ENCODE measurements around the gene KCNIP1.

The KCNIP1 gene

DNA sequence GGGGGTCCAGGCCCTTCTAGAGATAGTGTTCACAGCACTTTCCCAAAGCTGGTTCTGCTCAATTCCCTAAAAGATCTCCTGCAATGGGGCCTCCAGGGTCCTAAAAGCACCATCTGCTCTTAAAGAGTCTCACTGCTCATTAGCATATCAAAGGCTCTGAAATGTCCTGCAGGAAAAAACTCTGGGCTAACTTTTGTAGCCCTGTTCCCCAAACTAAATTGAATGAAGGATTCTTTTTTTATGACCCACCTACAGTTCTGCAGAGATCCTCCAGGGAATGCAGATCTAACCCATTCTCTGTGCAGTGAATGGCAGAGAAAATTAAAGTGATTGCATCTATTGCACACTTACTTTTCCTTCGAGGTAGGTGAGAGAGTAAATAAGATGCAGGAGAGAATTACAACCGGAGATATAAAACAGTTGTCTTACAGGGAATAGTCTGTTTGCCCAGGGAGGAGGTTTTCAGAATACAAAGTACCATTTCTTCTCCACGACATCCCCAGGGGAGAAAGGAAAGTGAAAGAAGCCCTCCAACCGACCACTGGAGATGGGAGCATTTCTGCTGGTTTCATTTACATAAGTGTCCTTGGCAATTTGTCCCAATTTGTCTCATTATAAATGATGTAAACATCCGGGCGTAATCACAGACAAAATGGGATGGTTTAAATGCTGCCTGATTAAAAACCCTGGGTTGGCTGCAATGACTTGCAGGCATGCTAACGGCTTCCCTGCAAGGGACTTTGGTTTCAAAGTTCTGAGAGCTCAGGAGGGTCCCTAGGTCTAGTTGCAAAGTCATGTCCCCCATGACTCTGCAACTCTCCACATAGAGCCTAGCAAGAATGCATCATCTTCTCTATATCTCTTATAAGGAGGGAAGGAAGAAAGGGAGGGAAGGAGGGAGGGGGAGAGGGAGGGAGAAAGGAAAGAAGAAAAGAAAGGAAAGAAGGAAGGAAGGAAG lies 114.0 kb downstream of the KCNIP1 start:
- no peak overlapping the region for H3K4me3 ChIP-seq (ENCODE audit: low read depth, low read length)
- DNase-seq (ENCODE audit: low read depth) = no peak

DNA sequence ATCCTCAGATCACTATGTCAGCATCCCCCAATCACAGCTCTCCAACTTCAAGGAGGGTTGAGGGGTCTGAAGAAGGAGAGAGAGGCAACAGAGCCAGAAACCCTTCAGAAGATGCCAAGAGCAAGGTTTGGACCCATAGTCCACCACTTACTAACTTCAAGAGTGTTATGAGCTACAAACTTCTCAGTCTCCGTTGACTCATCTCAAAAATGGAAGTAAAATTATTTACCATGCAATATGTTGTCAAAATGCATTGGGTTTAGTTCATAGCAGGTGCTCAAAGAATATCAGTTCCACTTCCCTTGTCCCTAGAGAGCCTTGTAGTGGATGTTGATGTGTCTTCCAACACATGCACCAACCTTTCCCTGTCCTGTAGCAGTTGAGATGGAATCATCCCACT lies 116.0 kb downstream of the KCNIP1 start:
- DNase-seq (ENCODE audit: low read depth) = no peak
- H3K4me3 ChIP-seq (ENCODE audit: low read depth, low read length) = no peak overlapping the region

DNA sequence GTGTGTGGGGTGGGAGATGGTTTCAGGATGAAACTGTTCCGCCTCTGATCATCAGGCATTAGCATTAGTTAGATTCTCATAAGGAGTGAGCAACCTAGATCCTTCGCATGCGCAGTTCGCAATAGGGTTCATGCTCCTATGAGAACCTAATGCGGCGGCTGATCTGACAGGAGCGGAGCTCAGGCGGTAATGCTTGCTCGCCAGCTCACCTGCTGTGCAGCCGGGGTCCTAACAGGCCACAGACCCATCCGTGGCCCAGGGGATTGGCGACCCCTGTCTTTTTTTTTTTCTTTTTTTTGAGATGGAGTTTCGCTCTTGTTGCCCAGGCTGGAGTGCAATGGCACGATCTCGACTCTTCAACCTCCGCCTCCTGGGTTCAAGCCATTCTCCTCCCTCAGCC lies 119.1 kb downstream of the KCNIP1 start:
- H3K4me3 ChIP-seq (ENCODE audit: low read depth, low read length) = no peak overlapping the region
- no peak for DNase-seq (ENCODE audit: low read depth)

DNA sequence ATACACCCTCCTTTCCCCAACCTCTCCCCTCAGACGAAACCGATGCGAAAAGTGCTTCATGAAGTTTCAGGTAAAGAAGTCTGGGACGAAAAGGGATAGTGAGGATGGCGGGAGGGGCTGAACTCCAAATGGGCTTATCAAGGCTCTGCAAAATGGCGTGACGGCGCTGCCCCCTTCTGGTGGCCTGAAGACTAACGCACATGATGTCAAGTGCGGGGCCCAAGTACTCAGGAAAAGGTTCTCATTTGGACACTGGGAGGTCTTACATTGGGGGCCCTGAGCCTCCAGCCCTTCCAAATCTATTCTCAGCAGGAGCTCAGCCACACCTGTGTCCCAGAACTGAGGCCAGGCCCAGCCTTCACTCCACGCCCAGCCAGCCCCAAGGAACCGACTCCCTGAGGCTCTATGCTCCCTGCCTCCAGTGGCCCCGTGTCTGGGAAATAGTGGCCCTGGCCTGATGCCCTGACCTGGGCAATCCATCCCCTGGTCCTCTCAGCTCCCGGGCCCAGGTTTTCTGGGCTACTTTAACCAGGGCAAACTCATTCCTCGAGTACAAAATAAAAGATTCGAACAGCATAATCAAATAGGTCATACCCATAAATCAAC lies 119.9 kb downstream of the KCNIP1 start:
- H3K4me3 ChIP-seq (ENCODE audit: low read depth, low read length) = no peak overlapping the region
- DNase-seq (ENCODE audit: low read depth) = peak; percentile 31

DNA sequence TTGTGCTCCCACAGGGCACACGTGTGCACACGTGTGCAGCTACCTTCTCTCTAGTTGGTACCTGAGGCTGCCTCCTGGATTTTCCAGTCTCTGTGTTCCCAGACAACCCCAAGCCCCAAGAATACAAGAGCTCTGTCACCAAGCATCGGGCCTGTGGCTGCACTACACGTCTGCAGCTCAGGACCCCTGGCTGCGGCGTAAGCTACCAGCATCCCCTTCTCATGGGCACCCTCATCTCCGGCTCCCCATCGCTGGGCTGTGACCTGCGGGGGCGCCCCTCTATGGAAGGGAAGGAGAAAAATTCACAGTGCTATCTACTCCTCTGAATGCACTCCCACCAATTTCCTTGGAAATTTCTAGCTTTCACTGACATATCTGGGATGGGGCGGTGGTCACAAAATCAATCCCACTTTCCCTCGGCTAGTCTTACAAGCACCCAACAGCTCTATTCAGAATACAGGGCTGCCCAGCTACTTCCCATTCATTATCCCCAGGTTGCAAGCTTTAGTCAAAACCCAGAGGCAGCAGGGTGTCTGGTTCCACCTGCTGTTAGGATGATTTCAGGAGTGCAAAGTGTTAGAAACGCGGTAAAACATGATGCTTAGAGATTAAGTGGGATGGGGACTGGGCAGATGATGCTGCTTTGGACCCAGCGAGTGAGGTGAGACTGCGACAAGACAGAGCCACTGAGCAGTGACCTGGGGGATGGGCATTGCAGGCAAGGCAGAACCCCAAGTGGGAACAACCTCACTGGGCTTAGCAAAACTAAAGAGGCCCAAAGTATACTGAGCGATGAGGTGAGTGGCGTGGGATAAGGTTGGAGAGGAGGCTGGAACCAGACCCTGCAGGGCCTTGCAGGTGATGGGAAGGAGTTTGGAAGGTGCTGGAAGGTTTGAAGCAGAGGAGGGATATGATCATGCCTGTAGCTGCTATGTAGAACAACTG lies 121.7 kb downstream of the KCNIP1 start:
- no peak for DNase-seq (ENCODE audit: low read depth)
- no peak overlapping the region for H3K4me3 ChIP-seq (ENCODE audit: low read depth, low read length)

DNA sequence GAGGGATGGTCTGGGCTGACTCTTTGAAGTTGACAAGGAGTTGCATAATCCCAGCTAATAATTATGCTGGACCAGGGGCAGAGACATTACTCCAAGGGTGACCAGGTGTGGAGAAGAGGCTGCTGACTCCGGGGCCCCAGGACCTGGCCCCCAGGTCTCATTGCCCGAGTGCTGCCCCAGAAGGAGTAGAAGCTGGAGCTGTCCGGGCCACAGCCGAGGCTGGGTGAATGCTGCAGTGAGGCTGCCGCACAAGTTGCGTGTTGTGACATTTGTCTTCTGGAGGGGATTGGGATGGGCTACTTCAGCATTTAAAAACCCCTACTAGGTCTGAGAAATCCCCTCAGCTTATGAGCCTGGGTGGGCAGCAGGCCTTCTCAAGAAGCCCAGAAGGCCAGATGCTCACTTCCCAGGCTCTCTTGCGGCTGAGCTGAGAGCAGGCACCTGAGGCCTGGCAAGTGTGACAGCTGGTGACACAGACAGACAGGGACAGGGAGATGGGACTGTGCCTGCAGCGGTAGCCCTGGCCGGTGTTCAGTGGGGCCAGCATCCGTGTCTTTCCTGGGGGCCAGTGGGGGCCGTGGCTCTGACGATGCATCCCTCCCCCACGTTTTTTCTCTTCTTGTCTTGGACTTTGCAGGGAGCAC lies 122.8 kb downstream of the KCNIP1 start:
- no peak for DNase-seq (ENCODE audit: low read depth)
- no peak overlapping the region for H3K4me3 ChIP-seq (ENCODE audit: low read depth, low read length)

DNA sequence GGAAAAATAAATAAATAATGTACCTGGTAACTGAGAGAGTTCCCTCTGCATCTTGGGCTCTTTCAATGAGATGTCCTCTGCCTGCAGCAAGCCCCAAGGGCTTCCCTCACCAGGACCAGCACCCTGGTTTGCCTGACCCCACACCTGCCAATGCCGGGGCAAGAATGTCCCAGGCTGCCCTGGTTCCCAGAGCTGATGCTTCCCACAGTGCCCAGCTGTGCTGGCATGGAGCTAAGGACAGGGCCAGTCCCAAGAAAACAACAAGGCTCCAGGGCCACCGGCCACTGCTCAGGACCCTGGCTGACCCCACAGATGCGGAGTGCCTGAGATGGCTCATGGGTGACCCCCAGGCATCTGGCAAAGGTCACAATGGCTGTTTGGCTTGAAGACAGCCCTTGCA lies 123.5 kb downstream of the KCNIP1 start:
- no peak for DNase-seq (ENCODE audit: low read depth)
- no peak overlapping the region for H3K4me3 ChIP-seq (ENCODE audit: low read depth, low read length)

DNA sequence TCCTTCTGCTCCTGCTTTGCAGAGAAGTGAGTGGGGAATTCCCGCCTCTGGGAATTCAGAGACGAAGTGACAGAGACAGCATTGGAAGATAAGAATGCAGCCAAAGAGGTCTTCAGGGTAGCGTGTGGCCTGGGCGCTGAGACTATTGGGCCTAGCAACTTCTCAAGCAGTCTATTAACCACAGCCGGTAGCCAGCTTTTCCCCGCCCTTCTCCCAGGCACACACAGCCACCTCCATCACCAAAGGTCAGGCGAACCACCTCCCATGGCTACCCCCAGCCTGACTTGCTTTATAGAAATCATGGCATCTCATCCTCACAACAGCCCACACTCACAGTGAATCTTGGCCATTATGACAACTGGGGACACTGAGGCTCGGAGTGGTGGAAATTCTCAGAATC lies 124.2 kb downstream of the KCNIP1 start:
- no peak overlapping the region for H3K4me3 ChIP-seq (ENCODE audit: low read depth, low read length)
- DNase-seq (ENCODE audit: low read depth) = no peak

DNA sequence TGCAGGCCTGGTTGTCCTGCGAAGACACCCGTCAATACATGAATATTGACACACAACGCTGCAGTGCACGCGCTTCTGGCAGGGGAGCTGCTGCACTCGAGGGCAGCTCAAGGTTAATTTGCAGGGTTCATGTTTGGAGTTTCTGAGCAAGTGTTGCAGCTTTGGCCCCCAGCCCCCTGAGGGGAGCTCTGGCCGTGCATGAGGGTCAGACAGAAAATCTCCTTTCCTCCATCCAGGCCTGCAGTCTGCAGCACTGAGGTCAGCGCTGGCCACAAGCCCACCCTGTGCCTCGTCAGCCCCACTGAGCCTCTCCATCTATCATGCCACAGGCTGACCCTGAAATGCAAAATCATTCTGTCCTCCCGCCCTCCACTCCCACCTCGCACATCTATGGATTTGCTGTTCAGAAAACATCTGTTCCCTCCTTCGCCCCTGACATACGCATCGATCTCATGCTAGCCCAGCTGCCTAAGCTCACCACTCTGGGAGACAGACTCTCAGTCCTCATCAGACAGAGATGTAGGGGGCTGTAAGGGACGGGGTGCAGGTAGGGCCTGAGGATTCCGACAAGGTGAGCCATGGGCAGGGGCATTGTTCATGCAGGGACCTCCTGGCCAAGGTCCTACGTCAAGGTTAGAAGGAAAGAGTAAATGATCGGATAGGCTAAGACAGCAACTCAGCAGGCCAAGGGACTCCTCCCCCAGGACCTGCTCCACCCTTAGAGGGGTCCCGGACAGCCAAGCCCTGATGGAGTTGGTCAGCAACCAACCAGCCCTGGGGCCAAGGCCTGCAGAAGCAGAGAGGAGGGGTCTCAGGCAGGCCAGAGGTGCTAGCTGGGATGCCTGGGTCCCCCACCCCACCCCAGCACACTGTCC lies 125.1 kb downstream of the KCNIP1 start:
- DNase-seq (ENCODE audit: low read depth) = no peak
- no peak overlapping the region for H3K4me3 ChIP-seq (ENCODE audit: low read depth, low read length)

DNA sequence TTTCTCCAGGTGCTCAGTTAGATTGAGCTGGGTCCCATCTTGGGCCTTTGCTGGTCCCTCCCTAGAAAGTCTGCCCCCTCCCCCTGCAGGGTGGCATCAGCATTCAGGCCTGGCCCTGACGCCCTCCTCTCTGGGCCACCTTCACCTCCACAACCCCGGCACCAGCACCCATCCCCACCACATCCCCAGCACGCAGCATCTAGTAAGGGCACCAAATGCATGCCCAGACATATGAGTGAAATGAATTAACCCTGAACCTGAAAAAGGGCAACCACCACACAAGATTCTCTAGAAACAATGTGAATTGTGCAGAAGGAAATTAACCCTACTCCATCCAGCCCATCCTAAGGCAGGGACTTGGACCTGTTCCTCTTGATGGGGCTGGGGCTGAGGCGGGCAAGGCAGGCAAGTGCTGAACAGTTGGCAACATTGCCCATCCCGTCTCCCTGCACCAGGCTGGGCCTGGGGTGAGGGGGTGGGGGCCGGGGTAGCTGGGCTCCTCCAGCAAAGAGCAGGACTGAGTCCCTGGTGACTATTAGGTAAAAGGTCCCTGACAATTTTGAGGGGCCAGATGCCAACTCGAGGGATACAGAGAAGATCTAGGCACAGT lies 125.9 kb downstream of the KCNIP1 start:
- no peak for DNase-seq (ENCODE audit: low read depth)
- H3K4me3 ChIP-seq (ENCODE audit: low read depth, low read length) = no peak overlapping the region

DNA sequence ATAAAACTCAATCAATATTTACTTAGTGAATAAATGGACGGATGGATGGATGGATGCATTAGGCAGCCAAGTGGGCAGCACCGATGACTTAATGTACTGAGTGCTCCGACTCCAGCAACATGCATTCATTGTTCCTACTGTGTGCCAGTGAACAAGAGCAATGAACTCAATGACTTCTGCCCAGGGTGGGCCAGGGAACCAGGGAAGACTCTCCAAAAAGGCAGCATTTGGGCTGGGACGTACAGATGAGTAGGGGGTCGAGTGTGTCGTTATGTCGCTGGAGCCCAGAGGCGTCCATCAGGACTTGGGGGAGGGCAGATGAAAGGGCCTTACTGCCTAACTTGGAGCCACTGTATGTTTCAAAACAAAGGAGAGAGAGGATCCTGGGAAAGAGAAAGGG lies 126.4 kb downstream of the KCNIP1 start:
- H3K4me3 ChIP-seq (ENCODE audit: low read depth, low read length) = no peak overlapping the region
- no peak for DNase-seq (ENCODE audit: low read depth)

DNA sequence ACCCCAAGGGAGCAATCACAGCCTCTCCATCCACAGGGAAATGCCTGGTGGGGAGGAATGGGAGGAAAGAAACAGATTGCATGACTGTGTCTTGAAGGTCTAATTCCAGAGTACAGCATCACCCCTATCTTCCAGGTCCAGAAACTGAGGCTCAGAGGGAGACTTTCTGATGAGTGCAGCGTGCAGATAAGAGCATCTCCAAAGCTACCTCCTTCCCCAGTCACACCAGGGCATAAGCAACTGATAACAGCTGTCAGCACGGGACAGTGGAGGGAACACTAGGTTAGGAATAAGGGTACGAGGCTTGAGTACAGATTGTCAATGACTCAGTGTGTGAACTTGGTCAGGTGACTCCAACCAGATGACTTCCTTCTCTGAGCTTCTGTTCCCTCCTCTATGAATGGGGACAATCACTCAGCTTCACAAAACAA lies 126.9 kb downstream of the KCNIP1 start:
- no peak for DNase-seq (ENCODE audit: low read depth)

DNA sequence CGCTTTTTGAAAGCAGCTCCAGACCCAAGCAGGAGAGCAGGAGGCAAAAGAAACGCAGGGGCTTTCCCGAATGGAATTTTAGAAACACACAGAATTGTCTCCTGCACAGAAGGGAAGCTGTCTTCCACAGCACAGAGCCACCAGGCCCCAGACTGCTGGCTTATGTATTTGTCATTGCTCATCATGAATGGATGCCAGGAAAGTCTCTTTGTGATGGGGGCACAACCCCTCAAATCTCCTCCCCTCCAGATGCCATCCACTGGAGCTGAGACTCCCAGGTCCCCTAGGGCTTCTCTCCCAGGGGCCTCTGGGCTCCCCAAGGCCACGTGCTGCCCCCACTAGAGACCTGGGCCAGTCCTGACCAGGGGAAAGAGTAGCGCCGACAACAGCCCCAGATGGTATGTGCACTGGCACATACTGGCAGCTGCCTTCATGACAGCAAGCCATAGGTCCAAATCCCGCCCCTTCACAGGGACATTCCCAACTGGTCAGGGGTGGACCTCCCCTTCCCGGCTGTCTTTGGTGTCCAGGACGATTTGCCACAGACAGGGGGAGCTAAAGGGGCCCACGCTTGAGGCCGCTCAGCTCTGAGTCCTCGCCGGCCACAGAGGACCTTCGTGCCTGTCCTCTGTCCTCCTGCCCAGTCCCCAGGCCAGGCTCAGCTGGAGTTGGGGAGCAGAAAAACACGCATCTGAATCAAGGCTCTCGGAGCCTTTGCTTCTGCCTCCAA lies 127.8 kb downstream of the KCNIP1 start:
- DNase-seq (ENCODE audit: low read depth) = no peak
- H3K4me3 ChIP-seq (ENCODE audit: low read depth, low read length) = no peak overlapping the region

More for the DNA sequence above, 126.9 kb downstream of the KCNIP1 start:
- H3K4me3 ChIP-seq (ENCODE audit: low read depth, low read length) = no peak overlapping the region

DNA sequence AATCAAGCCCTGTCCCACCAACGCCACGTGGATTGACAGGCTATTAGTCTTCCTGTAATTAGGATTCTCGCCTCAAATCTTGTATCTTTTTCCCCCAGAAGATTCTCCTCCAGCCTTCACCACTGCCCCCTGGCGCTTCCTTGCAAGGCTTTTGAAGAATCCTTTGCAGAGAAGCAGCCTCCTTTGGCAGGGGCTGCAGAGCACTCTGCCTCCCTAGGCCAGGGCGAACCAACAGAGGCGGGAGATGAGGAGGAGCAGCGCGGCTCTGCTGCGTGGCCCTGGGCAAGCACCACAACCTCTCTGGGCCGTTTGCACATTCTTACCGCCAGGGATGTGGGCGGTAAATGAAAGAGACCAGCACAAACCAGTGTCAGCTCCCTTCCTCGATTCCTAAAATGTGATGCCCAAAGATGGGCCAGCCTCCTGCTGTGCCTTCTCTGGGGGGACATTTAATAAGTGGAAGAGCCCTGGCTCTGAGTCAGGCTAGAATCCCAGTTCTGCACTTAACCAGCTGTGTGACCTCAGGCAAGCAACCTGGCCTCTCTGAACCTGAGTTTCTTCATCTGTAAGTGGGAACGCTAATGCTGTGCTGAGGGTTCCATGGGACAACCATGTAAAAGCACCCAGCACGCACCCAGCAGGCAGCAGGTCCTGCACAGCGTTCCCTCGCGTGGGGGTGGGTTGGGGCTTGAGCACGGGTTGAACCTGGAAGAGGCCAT lies 128.6 kb downstream of the KCNIP1 start:
- H3K4me3 ChIP-seq (ENCODE audit: low read depth, low read length) = peak overlapping the region; percentile 31
- no peak for DNase-seq (ENCODE audit: low read depth)

DNA sequence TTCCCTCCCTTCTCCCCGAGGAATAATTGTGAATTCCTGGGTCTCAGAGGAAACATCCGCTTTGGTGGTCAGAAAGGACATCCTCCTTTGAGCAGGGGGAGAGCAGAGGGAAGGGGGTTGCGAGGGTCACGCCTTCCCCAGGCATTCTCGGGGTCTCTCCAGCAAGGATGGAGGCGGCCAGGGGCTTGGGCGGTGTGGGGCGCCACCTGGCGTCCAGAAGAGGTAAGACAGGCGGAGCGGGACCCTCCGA lies 129.1 kb downstream of the KCNIP1 start:
- peak overlapping the region; percentile 31 for H3K4me3 ChIP-seq (ENCODE audit: low read depth, low read length)
- DNase-seq (ENCODE audit: low read depth) = no peak

DNA sequence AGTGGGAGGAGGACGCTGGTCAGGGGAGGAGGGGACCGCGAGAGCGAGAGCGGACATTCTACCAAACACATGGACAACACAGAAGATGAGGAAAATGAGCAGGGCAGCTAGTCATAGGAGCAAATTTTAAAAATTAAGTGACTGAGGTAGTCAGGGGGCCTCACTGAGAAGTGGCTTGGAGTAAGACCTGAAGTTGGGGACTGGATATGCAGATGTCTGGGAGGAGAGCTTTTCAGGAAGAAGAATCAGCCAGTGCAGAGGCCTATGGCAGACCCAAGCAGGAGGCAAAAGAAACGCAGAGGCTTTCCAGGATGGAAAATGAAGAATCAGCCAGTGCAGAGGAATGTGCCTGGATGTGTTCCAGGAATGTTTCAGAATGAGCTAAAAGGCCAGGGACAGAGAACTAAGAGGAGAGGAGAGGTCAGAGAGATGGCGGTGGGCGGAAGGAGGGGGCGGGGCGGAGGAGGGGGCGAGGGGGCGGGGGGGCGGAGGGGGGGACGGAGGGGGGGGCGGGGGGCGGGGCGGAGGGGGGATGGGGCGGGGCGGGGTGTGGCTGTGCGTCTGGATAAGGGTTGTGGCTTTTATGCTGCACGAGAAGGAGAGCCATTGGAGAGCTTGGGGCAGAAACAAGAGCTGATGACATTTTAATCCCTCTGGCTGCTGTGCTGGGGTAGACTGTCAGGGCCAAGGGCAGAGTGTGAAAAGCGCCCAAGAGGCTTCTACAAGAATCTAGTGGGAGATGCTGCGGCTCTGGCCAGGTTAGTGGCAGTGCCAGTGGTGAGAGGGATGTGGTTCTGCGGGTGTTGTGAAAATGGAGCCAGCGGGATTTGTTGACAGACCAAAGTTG lies 129.6 kb downstream of the KCNIP1 start:
- peak; percentile 51 for DNase-seq (ENCODE audit: low read depth)
- peak overlapping the region; percentile 31 for H3K4me3 ChIP-seq (ENCODE audit: low read depth, low read length)

All from skeletal muscle cell (primary cell).